GM12878 (cell line): ENCODE measurements around the gene SEMA5A. TPM values are rescaled to one million over a fixed set of nuclear protein-coding genes. Genes with fewer than 3 reads are reported as not detected.

Experiments used
- ATAC-seq: fragments of 200-7000 bp; cut with Tn5 transposase; 3 replicates; pipeline ENCODE4 v1.9.1; 2020; ENCODE audit warnings: mild to moderate bottlenecking, moderate library complexity
- BruUV-seq: library from RNA; stranded (reverse); fragments of 400-500 nt; replicated peaks from 2 replicates; lab custom pipeline; 2021; lab: Mats Ljungman, UMichigan
- CTCF ChIA-PET: fragments of 300-600 bp; sonication (Branson Sonifier 250); formaldehyde crosslinking; extraction: SDS; loops from one replicate; lab custom pipeline; 2021; ENCODE audit warnings: inconsistent platforms; lab: Yijun Ruan, JAX
- POLR2A ChIA-PET: fragments of 350-600 bp; formaldehyde crosslinking; extraction: SDS; loops from one replicate; lab custom pipeline; 2021; ENCODE audit warnings: inconsistent platforms; lab: Charles Lee
- RAD21 ChIA-PET: fragments of 300-600 bp; sonication (Branson Sonifier 250); formaldehyde crosslinking; loops from one replicate; lab custom pipeline; 2023; ENCODE audit warnings: antibody characterized with exemption; ENCODE audit not compliant: unreplicated experiment; lab: Charles Lee
- SMC1A ChIA-PET: fragments of 300-600 bp; sonication (Branson Sonifier 250); formaldehyde crosslinking; loops from one replicate; lab custom pipeline; 2023; ENCODE audit not compliant: unreplicated experiment, uncharacterized antibody; lab: Charles Lee
- DNase-seq: peaks from one replicate; pipeline ENCODE4 v3.0.0-alpha.2; 2011; ENCODE audit warnings: low read depth, low spot score
- FAIRE-seq: peaks from 3 replicates; lab custom pipeline; 2011; peaks lifted over from hg19 to GRCh38; lab: Jason Lieb, UNC
- H2AFZ ChIP-seq: 2 replicates; pipeline ENCODE4 v1.6.0; 2011; ENCODE audit warnings: low read depth, low read length, control low read depth; ENCODE audit not compliant: control insufficient read depth
- H3K27ac ChIP-seq: 2 replicates; pipeline ENCODE4 v1.5.1; 2011; ENCODE audit warnings: control low read depth; ENCODE audit not compliant: control insufficient read depth, insufficient read depth
- H3K27me3 ChIP-seq, 2 experiments: replicated peaks in 1 of 2; 2 replicates each; pipeline versions ENCODE4 v1.6.0 to v1.6.1; 2011; ENCODE audit warnings: low read length in 1 of 2; ENCODE audit not compliant: control insufficient read depth in 2 of 2, insufficient read depth in 2 of 2
- H3K36me3 ChIP-seq, 2 experiments: 2 replicates each; pipeline ENCODE4 v1.5.1; 2011; ENCODE audit warnings: low read length in 1 of 2; ENCODE audit not compliant: control insufficient read depth in 2 of 2, insufficient read depth in 2 of 2
- H3K4me1 ChIP-seq: 2 replicates; pipeline ENCODE4 v1.6.1; 2011; ENCODE audit warnings: mild to moderate bottlenecking, low read length, moderate library complexity, mixed read lengths; ENCODE audit not compliant: control insufficient read depth, insufficient read depth
- H3K4me2 ChIP-seq: 2 replicates; pipeline ENCODE4 v1.6.0; 2011; ENCODE audit warnings: control low read depth; ENCODE audit not compliant: control insufficient read depth, insufficient read depth
- H3K4me3 ChIP-seq: fragments of 200-600 bp; sonication (generic); 2 replicates; pipeline ENCODE4 v1.5.1; 2016
- H3K79me2 ChIP-seq: 2 replicates; pipeline ENCODE4 v1.6.0; 2011; ENCODE audit warnings: low read length; ENCODE audit not compliant: control insufficient read depth, insufficient read depth
- H3K9ac ChIP-seq: 2 replicates; pipeline ENCODE4 v1.8.0; 2011; ENCODE audit warnings: low read length, control low read depth, mixed read lengths; ENCODE audit not compliant: control insufficient read depth, insufficient read depth
- H3K9me3 ChIP-seq: replicated peaks from 3 replicates; pipeline ENCODE4 v1.5.1; 2011; ENCODE audit warnings: mild to moderate bottlenecking, low read length; ENCODE audit not compliant: control insufficient read depth, insufficient read depth
- H4K20me1 ChIP-seq: 2 replicates; pipeline ENCODE4 v1.6.0; 2011; ENCODE audit not compliant: control insufficient read depth, insufficient read depth
- BHLHE40 ChIP-seq, 2 experiments: fragments of 450-650 bp in 1 of 2; IDR thresholded peaks; 2 replicates each; pipeline ENCODE4 v1.6.1; 2011 to 2017; ENCODE audit warnings: low read depth in 2 of 2, borderline replicate concordance in 1 of 2, improper control_type of control experiment in 1 of 2, low read length in 1 of 2, mild to moderate bottlenecking in 1 of 2
- JUNB ChIP-seq: IDR thresholded peaks from 2 replicates; pipeline ENCODE4 v1.6.1; 2016; ENCODE audit warnings: antibody characterized with exemption, mild to moderate bottlenecking
- PAX5 ChIP-seq: IDR thresholded peaks from 2 replicates; pipeline ENCODE4 v1.6.1; 2011; ENCODE audit warnings: low read depth, low read length, borderline replicate concordance
- RAD51 ChIP-seq: fragments of 450-650 bp; IDR thresholded peaks from 2 replicates; pipeline ENCODE4 v1.6.1; 2016; ENCODE audit warnings: moderate library complexity, mild to moderate bottlenecking, inconsistent platforms
- SREBF2 ChIP-seq: IDR thresholded peaks from 2 replicates; pipeline ENCODE4 v1.6.1; 2012; ENCODE audit warnings: mild to moderate bottlenecking, low read length
- TARDBP ChIP-seq: IDR thresholded peaks from 2 replicates; pipeline ENCODE4 v1.6.1; 2016; ENCODE audit warnings: borderline replicate concordance
- TCF3 ChIP-seq: IDR thresholded peaks from 2 replicates; pipeline ENCODE4 v1.6.1; 2012; ENCODE audit warnings: low read depth, mild to moderate bottlenecking, low read length, borderline replicate concordance; ENCODE audit not compliant: insufficient read depth
- ZNF622 ChIP-seq: fragments of 450-650 bp; IDR thresholded peaks from 2 replicates; pipeline ENCODE4 v1.6.1; 2017; ENCODE audit warnings: mild to moderate bottlenecking, inconsistent platforms
- ZZZ3 ChIP-seq: IDR thresholded peaks from 2 replicates; pipeline ENCODE4 v1.6.1; 2011; ENCODE audit warnings: low read depth; ENCODE audit not compliant: control insufficient read depth, insufficient read length
- WGBS: methylation state at CpG from one replicate; pipeline ENCODE4 v1.1.6; 2016; ENCODE audit warnings: low lambda C conversion rate; ENCODE audit not compliant: insufficient replicate concordance, insufficient coverage; ENCODE audit errors: missing lambda C conversion rate; 5-methylcytosine and 5-hydroxymethylcytosine counted together
- in situ Hi-C: fragments of 300-500 bp; cut with MboI; formaldehyde crosslinking; loops from 9 replicates; pipeline ENCODE4 v1.14.3; 2018; ENCODE audit warnings: mixed read lengths
- intact Hi-C: fragments of 100-400 bp; cut with micrococcal nuclease; formaldehyde crosslinking; loops from one replicate; pipeline ENCODE4 v1.14.2; 2022; ENCODE audit not compliant: unreplicated experiment
- polyA plus RNA-seq, 11 experiments: library from polyadenylated mRNA; depleted of rRNA in 4 of 11; unstranded in 6 of 11; stranded (reverse) in 5 of 11; fragments of >200 nt; fragmentation: Nextera tagmentation in 4 of 11; fragmentation: Illumina TruSeq in 1 of 11; extraction: Ambion mirVana in 4 of 11; extraction: Trizol in 1 of 11; gene quantifications; 1 replicate in 1 of 11; 2 replicates in 10 of 11; pipeline versions ENCODE4 v1.2.1 to v1.2.3, GENCODE V29; 2011 to 2016; ENCODE audit warnings: inconsistent platforms in 2 of 11, missing spikeins in 2 of 11, low read depth in 1 of 11
- total RNA-seq, 4 experiments: library from RNA; depleted of rRNA in 3 of 4; stranded (reverse); fragments of >200 nt in 3 of 4; fragmentation: Illumina TruSeq in 1 of 4; extraction: Trizol in 1 of 4; gene quantifications; 2 replicates each; pipeline versions ENCODE4 v1.2.1 to v1.2.3, GENCODE V29; 2013 to 2021
- TF ChIP-seq, protein P1 (sequence below): fragments of 450-650 bp; IDR thresholded peaks from 2 replicates; pipeline ENCODE4 v1.6.1; 2016; ENCODE audit warnings: mild to moderate bottlenecking
- TF ChIP-seq, protein P2 (sequence below): fragments of 450-650 bp; IDR thresholded peaks from 2 replicates; pipeline ENCODE4 v1.6.1; 2017; ENCODE audit warnings: mild to moderate bottlenecking, moderate library complexity
- TF ChIP-seq, protein P3 (sequence below): fragments of 150-350 bp; IDR thresholded peaks from 2 replicates; pipeline ENCODE4 v1.6.1; 2014; ENCODE audit warnings: mild to moderate bottlenecking, low read depth, low read length

Gene SEMA5A
- total and polyA plus RNA-seq, 10 of the 15 experiments (the other 5 are each of a cell fraction or from before 2014, with no cell fraction given) = 0.03 to 2.4 (median 0.09) TPM; not detected in 1

DNA sequence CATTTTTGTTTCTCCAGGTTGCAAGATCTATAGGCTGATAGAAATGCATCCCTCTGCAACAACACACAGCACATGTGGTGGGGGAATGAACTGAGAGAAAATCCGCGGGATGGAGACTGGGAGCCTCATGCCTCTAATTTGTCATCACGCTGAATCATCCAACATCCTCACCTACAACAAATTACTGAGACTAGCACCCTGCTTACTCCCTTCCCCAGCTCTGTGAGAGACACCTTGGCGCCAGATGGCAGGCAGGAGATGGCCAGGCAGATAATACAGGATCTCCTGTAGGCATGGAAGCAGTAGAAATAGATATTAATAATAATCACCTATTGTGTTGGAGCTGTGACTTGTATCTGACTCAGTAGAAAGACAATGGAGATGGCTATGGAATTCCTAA, 276.9 kb downstream of the SEMA5A start:
- ChIA-PET CTCF (no interaction called here), RAD21 (interaction anchor here (0.9 kb wide), 1 partner anchor 61 kb away, joined by 3 read pairs; no protein-coding TSS in a partner anchor), POLR2A (no interaction called here), SMC1A (no interaction called here)
- 3% methylated on average over 4 of the region's 4 CpGs for WGBS
- H3K4me1 ChIP-seq = no peaks in the 10 kb centered on the region
- no peaks in the 10 kb centered on the region for H3K36me3 ChIP-seq
- no peak overlapping the region for H3K9ac ChIP-seq
- ATAC-seq (no peak), FAIRE-seq (no peak), DNase-seq (no peak)
- H3K79me2 ChIP-seq = no peaks in the 10 kb centered on the region
- intact Hi-C loops (no loop called here), in situ Hi-C loops (no loop called here)
- TF ChIP-seq, protein P1, sequence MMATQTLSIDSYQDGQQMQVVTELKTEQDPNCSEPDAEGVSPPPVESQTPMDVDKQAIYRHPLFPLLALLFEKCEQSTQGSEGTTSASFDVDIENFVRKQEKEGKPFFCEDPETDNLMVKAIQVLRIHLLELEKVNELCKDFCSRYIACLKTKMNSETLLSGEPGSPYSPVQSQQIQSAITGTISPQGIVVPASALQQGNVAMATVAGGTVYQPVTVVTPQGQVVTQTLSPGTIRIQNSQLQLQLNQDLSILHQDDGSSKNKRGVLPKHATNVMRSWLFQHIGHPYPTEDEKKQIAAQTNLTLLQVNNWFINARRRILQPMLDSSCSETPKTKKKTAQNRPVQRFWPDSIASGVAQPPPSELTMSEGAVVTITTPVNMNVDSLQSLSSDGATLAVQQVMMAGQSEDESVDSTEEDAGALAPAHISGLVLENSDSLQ = no peak
- no peak for TF ChIP-seq SREBF2
- no TSS peak for BruUV-seq
- H2AFZ ChIP-seq = no peak overlapping the region
- no peaks in the 10 kb centered on the region for H4K20me1 ChIP-seq
- H3K9me3 ChIP-seq = no peaks in the 10 kb centered on the region
- no peak overlapping the region for H3K27ac ChIP-seq
- no peak overlapping the region for H3K4me2 ChIP-seq
- no peak overlapping the region for H3K4me3 ChIP-seq
- H3K27me3 ChIP-seq = no peaks in the 10 kb centered on the region

DNA sequence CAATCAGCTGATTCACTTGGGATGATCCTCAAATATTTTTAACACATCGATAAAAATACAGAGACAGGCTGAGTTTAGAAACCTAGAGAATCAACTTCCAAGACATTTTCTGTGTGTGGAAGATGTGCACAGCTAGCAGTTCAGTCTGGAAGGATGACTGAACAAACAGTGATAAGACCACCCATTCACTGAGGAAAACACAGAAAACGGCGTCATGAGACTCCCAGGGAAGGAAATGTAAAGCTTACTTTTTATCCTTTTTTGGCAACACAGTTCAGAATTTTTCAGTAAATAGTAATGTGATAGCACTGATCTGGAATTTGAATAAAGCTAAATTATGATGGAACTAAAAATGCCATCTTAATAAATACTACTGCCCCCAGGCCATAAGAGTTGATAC, 277.6 kb downstream of the SEMA5A start:
- Histone ChIP-seq H3K4me2 (no peak overlapping the region), H3K27ac (no peak overlapping the region), H2AFZ (no peak overlapping the region), H3K9ac (no peak overlapping the region), H3K9me3 (no peaks in the 10 kb centered on the region), H3K27me3 (no peaks in the 10 kb centered on the region), H3K36me3 (no peaks in the 10 kb centered on the region), H3K79me2 (no peaks in the 10 kb centered on the region), H3K4me3 (no peak overlapping the region), H4K20me1 (no peaks in the 10 kb centered on the region), H3K4me1 (no peaks in the 10 kb centered on the region)
- RAD21 ChIA-PET = no interaction called here
- FAIRE-seq (no peak), ATAC-seq (no peak), DNase-seq (no peak)
- SMC1A ChIA-PET = no interaction called here
- in situ Hi-C loops (no loop called here), intact Hi-C loops (no loop called here)
- CTCF ChIA-PET = no interaction called here
- POLR2A ChIA-PET = no interaction called here
- WGBS = 12% methylated on average over 3 of the region's 3 CpGs
- BruUV-seq = no TSS peak
- TF ChIP-seq BHLHE40 (IDR thresholded peaks at IDR 0.05; ENCODE audit: borderline replicate concordance in 1 of 2, low read depth in 2 of 2, low read length in 1 of 2) (no peak), RAD51 (no peak), ZZZ3 (no peak), TCF3 (no peak), PAX5 (no peak), TARDBP (no peak), JUNB (no peak), ZNF622 (no peak)
- TF ChIP-seq, protein P2, sequence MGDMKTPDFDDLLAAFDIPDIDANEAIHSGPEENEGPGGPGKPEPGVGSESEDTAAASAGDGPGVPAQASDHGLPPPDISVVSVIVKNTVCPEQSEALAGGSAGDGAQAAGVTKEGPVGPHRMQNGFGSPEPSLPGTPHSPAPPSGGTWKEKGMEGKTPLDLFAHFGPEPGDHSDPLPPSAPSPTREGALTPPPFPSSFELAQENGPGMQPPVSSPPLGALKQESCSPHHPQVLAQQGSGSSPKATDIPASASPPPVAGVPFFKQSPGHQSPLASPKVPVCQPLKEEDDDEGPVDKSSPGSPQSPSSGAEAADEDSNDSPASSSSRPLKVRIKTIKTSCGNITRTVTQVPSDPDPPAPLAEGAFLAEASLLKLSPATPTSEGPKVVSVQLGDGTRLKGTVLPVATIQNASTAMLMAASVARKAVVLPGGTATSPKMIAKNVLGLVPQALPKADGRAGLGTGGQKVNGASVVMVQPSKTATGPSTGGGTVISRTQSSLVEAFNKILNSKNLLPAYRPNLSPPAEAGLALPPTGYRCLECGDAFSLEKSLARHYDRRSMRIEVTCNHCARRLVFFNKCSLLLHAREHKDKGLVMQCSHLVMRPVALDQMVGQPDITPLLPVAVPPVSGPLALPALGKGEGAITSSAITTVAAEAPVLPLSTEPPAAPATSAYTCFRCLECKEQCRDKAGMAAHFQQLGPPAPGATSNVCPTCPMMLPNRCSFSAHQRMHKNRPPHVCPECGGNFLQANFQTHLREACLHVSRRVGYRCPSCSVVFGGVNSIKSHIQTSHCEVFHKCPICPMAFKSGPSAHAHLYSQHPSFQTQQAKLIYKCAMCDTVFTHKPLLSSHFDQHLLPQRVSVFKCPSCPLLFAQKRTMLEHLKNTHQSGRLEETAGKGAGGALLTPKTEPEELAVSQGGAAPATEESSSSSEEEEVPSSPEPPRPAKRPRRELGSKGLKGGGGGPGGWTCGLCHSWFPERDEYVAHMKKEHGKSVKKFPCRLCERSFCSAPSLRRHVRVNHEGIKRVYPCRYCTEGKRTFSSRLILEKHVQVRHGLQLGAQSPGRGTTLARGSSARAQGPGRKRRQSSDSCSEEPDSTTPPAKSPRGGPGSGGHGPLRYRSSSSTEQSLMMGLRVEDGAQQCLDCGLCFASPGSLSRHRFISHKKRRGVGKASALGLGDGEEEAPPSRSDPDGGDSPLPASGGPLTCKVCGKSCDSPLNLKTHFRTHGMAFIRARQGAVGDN = no peak
- TF ChIP-seq, protein P3, sequence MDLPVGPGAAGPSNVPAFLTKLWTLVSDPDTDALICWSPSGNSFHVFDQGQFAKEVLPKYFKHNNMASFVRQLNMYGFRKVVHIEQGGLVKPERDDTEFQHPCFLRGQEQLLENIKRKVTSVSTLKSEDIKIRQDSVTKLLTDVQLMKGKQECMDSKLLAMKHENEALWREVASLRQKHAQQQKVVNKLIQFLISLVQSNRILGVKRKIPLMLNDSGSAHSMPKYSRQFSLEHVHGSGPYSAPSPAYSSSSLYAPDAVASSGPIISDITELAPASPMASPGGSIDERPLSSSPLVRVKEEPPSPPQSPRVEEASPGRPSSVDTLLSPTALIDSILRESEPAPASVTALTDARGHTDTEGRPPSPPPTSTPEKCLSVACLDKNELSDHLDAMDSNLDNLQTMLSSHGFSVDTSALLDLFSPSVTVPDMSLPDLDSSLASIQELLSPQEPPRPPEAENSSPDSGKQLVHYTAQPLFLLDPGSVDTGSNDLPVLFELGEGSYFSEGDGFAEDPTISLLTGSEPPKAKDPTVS = no peak
